GM13976 (cell line): ENCODE results near the gene MIB1.
"Not testable (repeated sequence)": the region's sequence is repeated elsewhere in the genome, so short reads cannot be mapped to it uniquely, and the experiment has no call there.

Source experiments
- DNase-seq: peaks from one replicate; pipeline ENCODE4 v3.0.0; 2012; ENCODE audit warnings: low spot score
- CTCF ChIP-seq: IDR thresholded peaks from 2 replicates; pipeline ENCODE4 v1.5.1; 2012; ENCODE audit warnings: borderline replicate concordance, mild to moderate bottlenecking; ENCODE audit not compliant: insufficient read depth; ENCODE audit errors: extremely low read depth, missing control alignments, control extremely low read depth
- in situ Hi-C: fragments of 300-500 bp; cut with MboI; formaldehyde crosslinking; loops from one replicate; pipeline ENCODE4 v1.12.0; 2022; ENCODE audit warnings: low sequenced_read_pairs, mixed read lengths, inconsistent platforms; ENCODE audit not compliant: unreplicated experiment

MIB1 gene

GRCh38 chr18:21777814-21778213 lies 37.2 kb downstream of the MIB1 start:
- TF ChIP-seq CTCF = no peak
- DNase-seq = no peak

GRCh38 chr18:21786526-21786925 lies 45.9 kb downstream of the MIB1 start:
- in situ Hi-C loops = no loop called here
- no peak for DNase-seq
- no peak for TF ChIP-seq CTCF

More at GRCh38 chr18:21777814-21778213, 37.2 kb downstream of the MIB1 start:
- in situ Hi-C loops = no loop called here

- in situ Hi-C loops, DNase-seq: not testable (repeated sequence)
Measured at GRCh38 chr18:21796089-21796488, 55.5 kb downstream of the MIB1 start.

- TF ChIP-seq CTCF = no peak
- no peak for DNase-seq
- in situ Hi-C loops = no loop called here
Measured at GRCh38 chr18:21798126-21798525, 57.5 kb downstream of the MIB1 start.

- no peak for TF ChIP-seq CTCF
- in situ Hi-C loops = no loop called here
- no peak for DNase-seq
Measured at GRCh38 chr18:21799721-21800120, 59.1 kb downstream of the MIB1 start.

- no peak for TF ChIP-seq CTCF
- DNase-seq = no peak
- in situ Hi-C loops = no loop called here
Measured at GRCh38 chr18:21803495-21803894, 62.9 kb downstream of the MIB1 start.

- DNase-seq = no peak
- no peak for TF ChIP-seq CTCF
Measured at GRCh38 chr18:21805771-21806366, 65.3 kb downstream of the MIB1 start.

More at GRCh38 chr18:21805771-21806366, 65.3 kb downstream of the MIB1 start:
- in situ Hi-C loops = no loop called here
